ENCODE measurements around the gene RASGRP2. TPM values are rescaled to one million over a fixed set of nuclear protein-coding genes. Genes with fewer than 3 reads are reported as not detected.
"Not testable (repeated sequence)": the region's sequence is repeated elsewhere in the genome, so short reads cannot be mapped to it uniquely, and the experiment has no call there.

RASGRP2 gene
- total RNA-seq, 1 donor from 2014 or later: 11.7 TPM

GRCh38 chr11:64703048-64703447 is 40.9 kb downstream of the RASGRP2 start:
- no peak overlapping the region for H3K4me3 Mint-ChIP-seq
- H3K27ac Mint-ChIP-seq: no peak overlapping the region
- H3K4me1 Mint-ChIP-seq (ENCODE audit: unreplicated experiment): no peaks in the 10 kb centered on the region
- no peak for TF ChIP-seq CTCF (conservative IDR thresholded peaks at IDR 0.05)
- peaks cover 66% of the 10 kb centered on the region for H3K27me3 Mint-ChIP-seq
- no peak for DNase-seq (ENCODE audit: extremely low spot score, unreplicated experiment)
- no peaks in the 10 kb centered on the region for H3K36me3 Mint-ChIP-seq
- H3K9me3 Mint-ChIP-seq: no peaks in the 10 kb centered on the region

- H3K4me3 Mint-ChIP-seq; DNase-seq (ENCODE audit: extremely low spot score, unreplicated experiment); H3K9me3 Mint-ChIP-seq; H3K36me3 Mint-ChIP-seq; H3K4me1 Mint-ChIP-seq (ENCODE audit: unreplicated experiment); H3K27ac Mint-ChIP-seq: not testable (repeated sequence)
- H3K27me3 Mint-ChIP-seq: peaks cover 71% of the 10 kb centered on the region
Measured at GRCh38 chr11:64701956-64702355, 42.0 kb downstream of the RASGRP2 start.

GRCh38 chr11:64698427-64698826 is 45.5 kb downstream of the RASGRP2 start:
- no peaks in the 10 kb centered on the region for H3K9me3 Mint-ChIP-seq
- H3K27ac Mint-ChIP-seq: no peak overlapping the region
- H3K4me1 Mint-ChIP-seq (ENCODE audit: unreplicated experiment): no peaks in the 10 kb centered on the region
- TF ChIP-seq CTCF (conservative IDR thresholded peaks at IDR 0.05): no peak
- peaks cover 77% of the 10 kb centered on the region for H3K27me3 Mint-ChIP-seq
- no peaks in the 10 kb centered on the region for H3K36me3 Mint-ChIP-seq
- H3K4me3 Mint-ChIP-seq: no peak overlapping the region
- DNase-seq (ENCODE audit: extremely low spot score, unreplicated experiment): no peak

GRCh38 chr11:64697663-64698375 is 46.1 kb downstream of the RASGRP2 start:
- H3K27ac Mint-ChIP-seq: no peak overlapping the region

GRCh38 chr11:64696045-64696444 is 47.9 kb downstream of the RASGRP2 start:
- no peak overlapping the region for H3K4me3 Mint-ChIP-seq
- peaks cover 92% of the 10 kb centered on the region for H3K27me3 Mint-ChIP-seq
- no peak overlapping the region for H3K27ac Mint-ChIP-seq
- peaks cover 6% of the 10 kb centered on the region for H3K4me1 Mint-ChIP-seq (ENCODE audit: unreplicated experiment)
- no peaks in the 10 kb centered on the region for H3K36me3 Mint-ChIP-seq
- no peak for DNase-seq (ENCODE audit: extremely low spot score, unreplicated experiment)
- no peak for TF ChIP-seq CTCF (conservative IDR thresholded peaks at IDR 0.05)
- H3K9me3 Mint-ChIP-seq: no peaks in the 10 kb centered on the region

More at GRCh38 chr11:64697663-64698375, 46.1 kb downstream of the RASGRP2 start:
- no peak for DNase-seq (ENCODE audit: extremely low spot score, unreplicated experiment)
- H3K4me3 Mint-ChIP-seq: no peak overlapping the region
- no peaks in the 10 kb centered on the region for H3K9me3 Mint-ChIP-seq
- no peaks in the 10 kb centered on the region for H3K36me3 Mint-ChIP-seq
- peaks cover 79% of the 10 kb centered on the region for H3K27me3 Mint-ChIP-seq
- TF ChIP-seq CTCF (conservative IDR thresholded peaks at IDR 0.05): no peak
- peaks cover 4% of the 10 kb centered on the region for H3K4me1 Mint-ChIP-seq (ENCODE audit: unreplicated experiment)

GRCh38 chr11:64695548-64695947 is 48.4 kb downstream of the RASGRP2 start:
- TF ChIP-seq CTCF (conservative IDR thresholded peaks at IDR 0.05): no peak
- H3K27ac Mint-ChIP-seq: no peak overlapping the region
- no peaks in the 10 kb centered on the region for H3K36me3 Mint-ChIP-seq
- no peak overlapping the region for H3K4me3 Mint-ChIP-seq
- H3K4me1 Mint-ChIP-seq (ENCODE audit: unreplicated experiment): peaks cover 6% of the 10 kb centered on the region
- H3K9me3 Mint-ChIP-seq: no peaks in the 10 kb centered on the region
- DNase-seq (ENCODE audit: extremely low spot score, unreplicated experiment): no peak
- H3K27me3 Mint-ChIP-seq: peaks cover 92% of the 10 kb centered on the region
